ENCODE measurements around the gene ASB1.

The ASB1 gene, protein sequence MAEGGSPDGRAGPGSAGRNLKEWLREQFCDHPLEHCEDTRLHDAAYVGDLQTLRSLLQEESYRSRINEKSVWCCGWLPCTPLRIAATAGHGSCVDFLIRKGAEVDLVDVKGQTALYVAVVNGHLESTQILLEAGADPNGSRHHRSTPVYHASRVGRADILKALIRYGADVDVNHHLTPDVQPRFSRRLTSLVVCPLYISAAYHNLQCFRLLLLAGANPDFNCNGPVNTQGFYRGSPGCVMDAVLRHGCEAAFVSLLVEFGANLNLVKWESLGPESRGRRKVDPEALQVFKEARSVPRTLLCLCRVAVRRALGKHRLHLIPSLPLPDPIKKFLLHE

GRCh38 chr2:238426568-238427434 lies at the start of gene ASB1:
Gene ASB1, plus strand, starts transcription at chr2:238426927. Its CDS starts 144 bp downstream, at chr2:238427071.
- DNase-seq (ENCODE audit: low read depth in 2 of 2) = peak; percentile 52 to 69

- no peak for DNase-seq (ENCODE audit: low read depth in 2 of 2)
Measured at GRCh38 chr2:238378230-238379095, 48.3 kb upstream of the ASB1 start.

DNA sequence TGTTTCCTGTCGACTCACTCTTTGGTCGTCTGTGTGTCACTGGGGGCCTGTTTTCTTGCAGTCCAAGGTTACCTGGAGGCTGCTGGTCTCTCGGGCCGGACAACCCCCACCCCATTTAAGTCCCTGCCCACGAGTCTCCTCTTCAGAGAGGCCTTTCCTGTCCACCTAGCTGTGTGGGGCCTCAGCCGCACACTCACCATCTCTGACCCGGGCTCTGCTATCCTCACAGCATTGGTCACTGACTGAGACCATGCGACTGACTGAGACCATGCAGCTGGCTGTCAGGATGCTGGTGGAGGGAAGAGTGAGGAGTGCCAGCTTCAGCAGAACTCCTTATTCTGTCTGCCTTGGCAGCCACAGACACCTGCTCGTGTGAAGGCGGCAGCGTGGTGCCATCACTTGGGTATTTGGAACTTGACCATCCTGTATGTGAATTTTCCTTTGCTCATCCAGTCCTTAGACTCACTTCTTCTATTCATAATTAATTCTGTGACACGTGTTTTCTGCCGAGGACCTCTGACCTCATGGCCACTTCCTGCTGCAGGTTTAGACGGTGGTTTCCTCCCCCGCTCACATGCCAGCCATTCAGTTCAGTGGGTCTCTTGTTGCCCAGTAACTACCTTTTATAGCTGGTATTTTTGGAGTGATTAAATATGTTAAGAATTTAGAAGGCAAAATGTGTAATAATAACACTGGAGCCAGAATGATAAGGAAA lies 47.5 kb upstream of the ASB1 start:
- no peak for DNase-seq (ENCODE audit: low read depth in 2 of 2)

DNA sequence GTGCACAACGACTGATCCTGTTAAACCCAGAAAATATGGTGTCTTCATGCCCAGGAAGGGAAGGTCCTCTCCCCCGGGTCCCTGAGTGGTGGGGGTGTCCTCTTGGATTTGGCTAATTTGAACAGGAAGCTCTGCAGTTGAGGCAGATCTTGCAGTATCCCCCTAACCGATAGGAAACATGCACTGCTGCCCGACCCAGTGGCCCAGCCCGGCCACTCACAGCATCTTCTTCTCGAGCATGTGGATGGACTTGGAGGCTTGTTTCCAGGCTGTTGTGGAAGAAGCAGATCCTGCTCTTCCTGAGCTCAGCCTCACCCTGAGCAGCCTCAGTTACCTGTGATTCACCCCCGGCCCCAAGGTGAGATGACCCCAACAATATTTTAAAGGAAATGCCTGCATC lies 46.4 kb upstream of the ASB1 start:
- no peak for DNase-seq (ENCODE audit: low read depth in 2 of 2)

DNA sequence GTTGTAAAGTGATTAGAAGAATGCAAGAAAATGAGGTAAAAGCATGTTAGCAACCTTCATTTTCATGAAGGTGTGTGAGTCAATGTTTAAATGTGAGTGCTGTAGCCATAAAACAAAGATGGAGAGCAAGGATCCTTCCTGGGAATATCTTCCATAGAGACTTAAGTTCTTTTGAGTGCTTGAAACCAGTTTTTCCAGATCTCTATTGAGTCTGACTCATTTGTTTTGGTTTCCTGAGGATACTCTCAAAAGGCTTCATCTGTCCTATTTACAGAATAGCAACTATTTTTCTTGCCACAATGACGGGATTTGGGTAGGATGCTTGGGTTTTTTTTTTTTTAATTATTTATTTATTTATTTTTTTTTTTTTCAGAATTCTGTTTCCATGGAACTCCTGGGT lies 45.9 kb upstream of the ASB1 start:
- no peak for DNase-seq (ENCODE audit: low read depth in 2 of 2)

- no peak for DNase-seq (ENCODE audit: low read depth in 2 of 2)
Measured at GRCh38 chr2:238381341-238382115, 45.2 kb upstream of the ASB1 start.

- DNase-seq (ENCODE audit: low read depth in 2 of 2) = no peak
Measured at GRCh38 chr2:238382381-238382781, 44.3 kb upstream of the ASB1 start.

GRCh38 chr2:238383135-238383534 lies 43.6 kb upstream of the ASB1 start:
- DNase-seq (ENCODE audit: low read depth in 2 of 2) = no peak

DNA sequence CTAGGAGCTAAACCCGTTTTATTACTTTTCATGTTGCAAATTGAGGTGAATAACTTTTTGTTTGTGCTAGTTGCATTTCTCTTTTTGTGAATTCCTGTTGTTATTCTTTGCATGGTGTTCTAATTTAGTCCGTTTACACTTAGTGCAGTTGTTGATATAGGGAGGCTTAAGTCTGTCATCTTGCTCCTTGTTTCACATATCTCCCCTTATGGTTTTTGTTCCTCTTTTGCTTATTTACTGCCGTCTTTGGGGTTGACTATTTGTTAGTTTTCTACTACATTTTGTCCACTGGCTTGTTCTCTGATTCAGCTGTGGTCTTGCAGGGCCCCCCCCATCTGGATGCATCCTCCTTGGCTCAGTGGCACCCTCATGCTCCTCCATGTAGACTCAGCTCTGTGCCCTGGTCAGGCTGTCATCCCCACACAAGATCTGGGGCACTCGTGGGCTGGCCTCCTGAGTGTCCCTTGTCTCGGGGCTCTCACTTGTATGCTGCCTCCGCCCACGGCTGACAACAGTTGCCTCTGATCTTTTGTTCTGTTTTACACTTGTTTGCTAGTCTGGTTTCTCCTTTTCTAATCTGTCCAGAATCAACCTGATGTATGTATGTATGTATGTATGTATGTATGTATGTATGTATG lies 42.9 kb upstream of the ASB1 start:
- DNase-seq (ENCODE audit: low read depth in 2 of 2) = no peak

GRCh38 chr2:238387332-238387731 lies 39.4 kb upstream of the ASB1 start:
- no peak for DNase-seq (ENCODE audit: low read depth in 2 of 2)

GRCh38 chr2:238388794-238389193 lies 37.9 kb upstream of the ASB1 start:
- no peak for DNase-seq (ENCODE audit: low read depth in 2 of 2)

GRCh38 chr2:238389988-238390589 lies 36.6 kb upstream of the ASB1 start:
- no peak for DNase-seq (ENCODE audit: low read depth in 2 of 2)

- no peak for DNase-seq (ENCODE audit: low read depth in 2 of 2)
Measured at GRCh38 chr2:238391042-238391689, 35.6 kb upstream of the ASB1 start.

DNA sequence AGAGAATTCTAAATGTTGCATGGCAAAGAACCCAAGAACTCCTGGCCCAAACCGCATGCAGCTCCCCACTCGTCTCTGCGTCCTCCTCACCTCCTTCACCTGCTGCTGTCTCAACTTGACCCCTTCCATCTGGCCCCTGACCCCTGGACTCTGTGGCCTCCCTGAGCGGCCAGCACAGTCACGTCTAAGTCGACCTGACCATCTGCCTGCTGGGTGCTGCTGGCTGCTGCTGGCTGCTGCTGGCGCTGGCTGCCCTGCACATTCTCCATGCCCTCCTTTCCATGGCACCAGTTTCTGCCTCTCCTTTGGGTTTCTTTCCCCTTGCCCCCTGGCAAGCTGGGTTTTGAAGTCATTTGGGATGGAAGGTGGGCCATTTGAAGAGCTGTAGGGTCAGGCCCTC lies 30.1 kb upstream of the ASB1 start:
- no peak for DNase-seq (ENCODE audit: low read depth in 2 of 2)

GRCh38 chr2:238397356-238397755 lies 29.4 kb upstream of the ASB1 start:
- no peak for DNase-seq (ENCODE audit: low read depth in 2 of 2)

DNA sequence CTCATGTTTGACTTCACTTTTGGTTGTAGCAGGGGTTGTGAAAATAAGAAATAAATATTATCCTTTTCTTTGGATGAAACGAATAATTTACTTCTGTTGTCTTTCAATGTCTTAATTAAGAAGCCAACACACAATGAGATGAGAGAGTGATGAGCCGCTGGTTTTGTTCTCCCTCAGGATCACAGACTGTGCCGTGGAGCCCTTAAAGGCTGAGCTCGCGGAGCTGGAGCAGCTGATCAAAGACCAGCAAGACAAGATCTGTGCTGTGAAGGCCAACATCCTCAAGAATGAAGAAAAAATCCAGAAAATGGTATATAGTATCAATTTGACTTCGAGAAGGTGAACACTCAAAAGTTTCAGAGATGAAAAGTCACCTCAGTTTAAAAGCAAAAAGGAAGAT lies 28.1 kb upstream of the ASB1 start:
- no peak for DNase-seq (ENCODE audit: low read depth in 2 of 2)

- DNase-seq (ENCODE audit: low read depth in 2 of 2) = no peak
Measured at GRCh38 chr2:238399094-238399493, 27.6 kb upstream of the ASB1 start.

- no peak for DNase-seq (ENCODE audit: low read depth in 2 of 2)
Measured at GRCh38 chr2:238401551-238401950, 25.2 kb upstream of the ASB1 start.
